ENCODE measurements around the gene WNT3A. TPM values are rescaled to one million over a fixed set of nuclear protein-coding genes. Genes with fewer than 3 reads are reported as not detected.
A peak's percentile ranks its signal among the peaks of the same experiment; 100 is the strongest.

Gene WNT3A
- total and polyA plus RNA-seq, 4 donors = 0.06 TPM; not detected in 3

GRCh38 chr1:228031276-228031995 lies 24.6 kb downstream of the WNT3A start:
- 89% methylated on average over 9 of the region's 9 CpGs for WGBS (ENCODE audit: insufficient coverage)
- Histone ChIP-seq H3K36me3 (ENCODE audit: control insufficient read depth, insufficient read depth, low read length) (no peaks in the 10 kb centered on the region), H3K4me3 (ENCODE audit: low read depth, low read length) (no peak overlapping the region), H3K27me3 (ENCODE audit: control insufficient read depth, insufficient read depth, low read length) (no peaks in the 10 kb centered on the region), H3K4me1 (ENCODE audit: control insufficient read depth, insufficient read depth, low read length) (no peaks in the 10 kb centered on the region), H3K27ac (ENCODE audit: low read depth, low read length) (no peak overlapping the region), H3K9me3 (ENCODE audit: control insufficient read depth, insufficient read depth, low read length) (no peaks in the 10 kb centered on the region)
- DNase-seq (ENCODE audit: low read depth in 4 of 6, low spot score in 6 of 6) = no peak

DNA sequence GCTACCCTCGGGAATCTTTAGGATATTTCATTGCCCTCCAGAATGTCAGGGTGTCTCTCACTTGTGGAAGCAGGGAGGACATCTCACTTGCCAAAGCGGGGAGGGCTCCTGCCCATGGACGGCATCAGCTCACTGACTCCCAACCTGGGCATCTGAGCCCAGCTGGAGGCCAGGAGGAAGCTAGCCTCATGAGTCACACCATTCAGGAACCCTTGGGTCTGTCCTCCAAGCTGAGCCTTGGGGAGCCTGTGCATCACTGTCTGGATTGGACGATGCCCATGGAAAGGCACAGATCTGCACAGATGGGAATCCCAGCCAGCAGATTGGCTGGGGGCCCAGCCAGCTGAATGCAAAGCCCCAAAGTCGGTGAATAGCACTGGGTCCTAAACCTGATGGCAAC lies 25.2 kb downstream of the WNT3A start:
- Histone ChIP-seq H3K36me3 (ENCODE audit: control insufficient read depth, insufficient read depth, low read length) (no peaks in the 10 kb centered on the region), H3K4me3 (ENCODE audit: low read depth, low read length) (no peak overlapping the region), H3K4me1 (ENCODE audit: control insufficient read depth, insufficient read depth, low read length) (peaks cover 2% of the 10 kb centered on the region), H3K27ac (ENCODE audit: low read depth, low read length) (no peak overlapping the region), H3K27me3 (ENCODE audit: control insufficient read depth, insufficient read depth, low read length) (peaks cover 4% of the 10 kb centered on the region), H3K9me3 (ENCODE audit: control insufficient read depth, insufficient read depth, low read length) (no peaks in the 10 kb centered on the region)
- no peak for DNase-seq (ENCODE audit: low read depth in 4 of 6, low spot score in 6 of 6)
- WGBS (ENCODE audit: insufficient coverage) = 72% methylated on average over 5 of the region's 5 CpGs

DNA sequence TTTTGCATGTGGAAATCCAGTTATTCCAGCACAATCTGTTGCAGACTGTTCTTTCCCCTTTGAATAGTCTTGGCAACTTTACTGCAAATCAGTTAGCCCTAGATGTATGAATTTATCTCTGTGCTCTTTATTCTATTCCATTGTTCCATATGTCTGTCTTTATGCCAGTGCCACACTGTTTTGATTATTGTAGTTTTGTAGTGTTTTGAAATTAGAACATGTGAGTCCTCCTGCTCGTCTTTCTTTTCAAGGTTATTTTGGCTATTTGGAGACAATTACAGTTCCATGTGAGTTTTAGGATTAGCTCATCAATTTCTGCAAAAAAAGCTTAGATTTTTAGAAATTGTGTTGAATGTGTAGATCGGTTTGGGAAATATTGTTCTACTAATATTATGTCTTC lies 26.6 kb downstream of the WNT3A start:
- DNase-seq (ENCODE audit: low read depth in 4 of 6, low spot score in 6 of 6) = no peak
- WGBS (ENCODE audit: insufficient coverage) = no CpG with 5 or more reads among the region's 2 CpGs

GRCh38 chr1:228034954-228035837 lies 28.4 kb downstream of the WNT3A start:
- WGBS (ENCODE audit: insufficient coverage) = 81% methylated on average over 14 of the region's 16 CpGs
- H3K36me3 ChIP-seq (ENCODE audit: control insufficient read depth, insufficient read depth, low read length) = no peaks in the 10 kb centered on the region
- no peak overlapping the region for H3K27ac ChIP-seq (ENCODE audit: low read depth, low read length)
- H3K4me3 ChIP-seq (ENCODE audit: low read depth, low read length) = no peak overlapping the region
- H3K27me3 ChIP-seq (ENCODE audit: control insufficient read depth, insufficient read depth, low read length) = peaks cover 22% of the 10 kb centered on the region
- H3K9me3 ChIP-seq (ENCODE audit: control insufficient read depth, insufficient read depth, low read length) = no peaks in the 10 kb centered on the region
- DNase-seq (ENCODE audit: low read depth in 4 of 6, low spot score in 6 of 6) = no peak
- peaks cover 13% of the 10 kb centered on the region for H3K4me1 ChIP-seq (ENCODE audit: control insufficient read depth, insufficient read depth, low read length)

More for the DNA sequence above, 26.6 kb downstream of the WNT3A start:
- no peaks in the 10 kb centered on the region for H3K9me3 ChIP-seq (ENCODE audit: control insufficient read depth, insufficient read depth, low read length)
- H3K4me3 ChIP-seq (ENCODE audit: low read depth, low read length) = no peak overlapping the region
- H3K27me3 ChIP-seq (ENCODE audit: control insufficient read depth, insufficient read depth, low read length) = peaks cover 15% of the 10 kb centered on the region
- H3K27ac ChIP-seq (ENCODE audit: low read depth, low read length) = no peak overlapping the region
- H3K36me3 ChIP-seq (ENCODE audit: control insufficient read depth, insufficient read depth, low read length) = no peaks in the 10 kb centered on the region
- peaks cover 12% of the 10 kb centered on the region for H3K4me1 ChIP-seq (ENCODE audit: control insufficient read depth, insufficient read depth, low read length)

DNA sequence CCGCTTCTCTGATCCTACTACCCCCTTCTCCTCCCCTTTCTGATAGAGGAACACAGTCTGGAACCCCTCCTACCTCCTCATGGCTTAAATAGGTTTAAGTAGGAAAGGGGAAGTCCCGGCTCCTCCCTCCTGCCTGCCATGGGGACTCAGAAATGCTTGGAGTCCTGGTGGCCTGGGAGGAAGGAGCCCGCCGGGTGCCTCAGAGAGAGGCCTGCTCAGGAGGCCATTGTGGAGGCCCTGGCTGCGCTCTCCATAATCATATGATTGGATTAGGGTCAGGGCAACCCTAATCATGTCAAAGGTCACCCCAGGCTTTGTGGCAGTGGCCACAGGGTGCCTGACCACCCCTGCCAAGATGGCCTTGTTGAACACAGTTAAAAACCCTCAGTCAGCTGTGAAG lies 29.0 kb downstream of the WNT3A start:
- no peak for DNase-seq (ENCODE audit: low read depth in 4 of 6, low spot score in 6 of 6)
- WGBS (ENCODE audit: insufficient coverage) = 70% methylated on average over 4 of the region's 5 CpGs
- Histone ChIP-seq H3K9me3 (ENCODE audit: control insufficient read depth, insufficient read depth, low read length) (no peaks in the 10 kb centered on the region), H3K4me3 (ENCODE audit: low read depth, low read length) (no peak overlapping the region), H3K27me3 (ENCODE audit: control insufficient read depth, insufficient read depth, low read length) (peaks cover 22% of the 10 kb centered on the region), H3K4me1 (ENCODE audit: control insufficient read depth, insufficient read depth, low read length) (peaks cover 13% of the 10 kb centered on the region), H3K36me3 (ENCODE audit: control insufficient read depth, insufficient read depth, low read length) (no peaks in the 10 kb centered on the region), H3K27ac (ENCODE audit: low read depth, low read length) (no peak overlapping the region)

- H3K27ac ChIP-seq (ENCODE audit: low read depth, low read length) = no peak overlapping the region
- WGBS (ENCODE audit: insufficient coverage) = 71% methylated on average over 8 of the region's 8 CpGs
- no peak for DNase-seq (ENCODE audit: low read depth in 4 of 6, low spot score in 6 of 6)
- H3K36me3 ChIP-seq (ENCODE audit: control insufficient read depth, insufficient read depth, low read length) = no peaks in the 10 kb centered on the region
- peaks cover 22% of the 10 kb centered on the region for H3K27me3 ChIP-seq (ENCODE audit: control insufficient read depth, insufficient read depth, low read length)
- no peaks in the 10 kb centered on the region for H3K9me3 ChIP-seq (ENCODE audit: control insufficient read depth, insufficient read depth, low read length)
- peaks cover 13% of the 10 kb centered on the region for H3K4me1 ChIP-seq (ENCODE audit: control insufficient read depth, insufficient read depth, low read length)
- no peak overlapping the region for H3K4me3 ChIP-seq (ENCODE audit: low read depth, low read length)
These were observed 30.0 kb downstream of the WNT3A start for GRCh38 chr1:228036701-228037231.

- Histone ChIP-seq H3K36me3 (ENCODE audit: control insufficient read depth, insufficient read depth, low read length) (no peaks in the 10 kb centered on the region), H3K4me3 (ENCODE audit: low read depth, low read length) (no peak overlapping the region), H3K27ac (ENCODE audit: low read depth, low read length) (no peak overlapping the region), H3K27me3 (ENCODE audit: control insufficient read depth, insufficient read depth, low read length) (peaks cover 22% of the 10 kb centered on the region), H3K4me1 (ENCODE audit: control insufficient read depth, insufficient read depth, low read length) (peaks cover 13% of the 10 kb centered on the region), H3K9me3 (ENCODE audit: control insufficient read depth, insufficient read depth, low read length) (no peaks in the 10 kb centered on the region)
- 3% methylated on average over 79 of the region's 80 CpGs for WGBS (ENCODE audit: insufficient coverage)
- DNase-seq (ENCODE audit: low read depth in 4 of 6, low spot score in 6 of 6) = peak in 3 of 6 donors; percentile 9 to 77 (median 30)
These were observed 30.9 kb downstream of the WNT3A start for GRCh38 chr1:228037401-228038386.

DNA sequence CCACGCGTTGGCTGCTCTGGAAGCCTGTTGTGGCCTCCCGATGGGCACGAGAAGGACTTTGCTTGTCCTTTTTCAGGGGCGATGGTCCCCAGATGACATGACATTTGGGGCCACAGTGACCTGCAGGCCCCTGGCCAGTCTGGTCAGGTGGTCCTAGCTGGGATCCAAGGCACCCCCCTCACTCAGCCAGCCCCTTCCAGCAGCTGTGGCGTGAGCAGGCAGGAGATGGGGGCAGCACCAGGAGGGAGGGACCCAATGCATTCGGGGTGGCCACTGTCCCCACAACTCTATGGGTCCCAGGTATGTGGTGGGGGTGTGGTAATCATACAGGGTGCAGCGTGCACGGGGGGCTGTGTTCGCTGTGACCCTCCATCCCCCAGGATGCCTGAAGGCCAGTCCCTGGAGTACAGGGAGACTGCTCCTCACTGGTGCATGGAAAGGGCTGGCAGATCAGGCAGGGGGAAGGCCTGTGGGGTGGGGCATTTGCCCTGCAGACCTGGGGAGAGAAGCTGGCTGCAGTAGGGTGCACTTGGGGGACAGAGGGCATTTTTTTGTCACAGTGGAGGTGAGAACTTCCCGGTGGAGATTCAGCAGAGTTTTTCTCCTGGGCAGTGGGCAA lies 31.7 kb downstream of the WNT3A start:
- Histone ChIP-seq H3K27me3 (ENCODE audit: control insufficient read depth, insufficient read depth, low read length) (peaks cover 22% of the 10 kb centered on the region), H3K36me3 (ENCODE audit: control insufficient read depth, insufficient read depth, low read length) (no peaks in the 10 kb centered on the region), H3K27ac (ENCODE audit: low read depth, low read length) (no peak overlapping the region), H3K9me3 (ENCODE audit: control insufficient read depth, insufficient read depth, low read length) (no peaks in the 10 kb centered on the region), H3K4me1 (ENCODE audit: control insufficient read depth, insufficient read depth, low read length) (peaks cover 13% of the 10 kb centered on the region), H3K4me3 (ENCODE audit: low read depth, low read length) (no peak overlapping the region)
- 55% methylated on average over 10 of the region's 11 CpGs for WGBS (ENCODE audit: insufficient coverage)
- no peak for DNase-seq (ENCODE audit: low read depth in 4 of 6, low spot score in 6 of 6)

All from spinal cord (tissue), 10 donors.